SU-DHL-6 (cell line): ENCODE measurements around the gene CLDN5.

Experiments
- CTCF ChIP-seq: fragments of 200-600 bp; sonication (generic); IDR thresholded peaks from one replicate; pipeline ENCODE4 v1.5.1; 2017; ENCODE audit warnings: antibody characterized with exemption, mild to moderate bottlenecking, low read length, moderate library complexity; ENCODE audit not compliant: insufficient read depth, poor library complexity, severe bottlenecking
- EZH2phosphoT487 ChIP-seq: fragments of 200-600 bp; sonication (generic), shearing (Covaris generic); conservative IDR thresholded peaks from 2 replicates; pipeline ENCODE4 v1.6.1; 2018; ENCODE audit warnings: mild to moderate bottlenecking, antibody characterized with exemption, low read length, moderate library complexity, mixed read lengths

- TF ChIP-seq CTCF: no peak
- TF ChIP-seq EZH2phosphoT487: no peak
Measured at GRCh38 chr22:19524170-19525115, at the start of gene CLDN5.
